Activated naive CD4-positive, alpha-beta T cell treated with anti-CD3 and anti-CD28 coated beads for 36 hours (primary cell): Measurements from ENCODE around the gene EFCAB12. TPM values are rescaled to one million over a fixed set of nuclear protein-coding genes. Genes with fewer than 3 reads are reported as not detected.
A peak's percentile ranks its signal among the peaks of the same experiment; 100 is the strongest.

ENCODE experiments used
- CTCF ChIA-PET: fragments of 350-600 bp; sonication (Branson Sonifier 250); formaldehyde crosslinking; loops from one replicate; lab custom pipeline; 2021; ENCODE audit warnings: antibody characterized with exemption; lab: Charles Lee
- DNase-seq: peaks from one replicate; pipeline ENCODE4 v3.0.0-alpha.2; 2020
- H3K27ac Mint-ChIP-seq: one replicate; pipeline ENCODE4 v1.8.0; 2021; ENCODE audit warnings: mild to moderate bottlenecking, mixed read lengths
- H3K27me3 Mint-ChIP-seq: one replicate; pipeline ENCODE4 v1.8.0; 2021; ENCODE audit warnings: low read depth, mixed read lengths
- H3K36me3 Mint-ChIP-seq: one replicate; pipeline ENCODE4 v1.8.0; 2021; ENCODE audit warnings: low read depth, mixed read lengths
- H3K4me1 Mint-ChIP-seq: one replicate; pipeline ENCODE4 v1.8.0; 2021; ENCODE audit warnings: low read depth, mixed read lengths
- H3K4me3 Mint-ChIP-seq: one replicate; pipeline ENCODE4 v1.8.0; 2021; ENCODE audit warnings: mild to moderate bottlenecking, moderate library complexity, mixed read lengths
- H3K9me3 Mint-ChIP-seq: one replicate; pipeline ENCODE4 v1.8.0; 2021; ENCODE audit warnings: mixed read lengths
- intact Hi-C: fragments of 100-400 bp; cut with micrococcal nuclease; formaldehyde crosslinking; loops from one replicate; pipeline ENCODE4 v1.15.1; 2023
- total RNA-seq, 2 experiments: library from RNA; stranded (reverse); gene quantifications; one replicate each; pipeline ENCODE4 v1.2.3, GENCODE V29; 2021

EFCAB12 gene
- total RNA-seq: under 1 TPM; 0.37 to 0.81 TPM

DNA sequence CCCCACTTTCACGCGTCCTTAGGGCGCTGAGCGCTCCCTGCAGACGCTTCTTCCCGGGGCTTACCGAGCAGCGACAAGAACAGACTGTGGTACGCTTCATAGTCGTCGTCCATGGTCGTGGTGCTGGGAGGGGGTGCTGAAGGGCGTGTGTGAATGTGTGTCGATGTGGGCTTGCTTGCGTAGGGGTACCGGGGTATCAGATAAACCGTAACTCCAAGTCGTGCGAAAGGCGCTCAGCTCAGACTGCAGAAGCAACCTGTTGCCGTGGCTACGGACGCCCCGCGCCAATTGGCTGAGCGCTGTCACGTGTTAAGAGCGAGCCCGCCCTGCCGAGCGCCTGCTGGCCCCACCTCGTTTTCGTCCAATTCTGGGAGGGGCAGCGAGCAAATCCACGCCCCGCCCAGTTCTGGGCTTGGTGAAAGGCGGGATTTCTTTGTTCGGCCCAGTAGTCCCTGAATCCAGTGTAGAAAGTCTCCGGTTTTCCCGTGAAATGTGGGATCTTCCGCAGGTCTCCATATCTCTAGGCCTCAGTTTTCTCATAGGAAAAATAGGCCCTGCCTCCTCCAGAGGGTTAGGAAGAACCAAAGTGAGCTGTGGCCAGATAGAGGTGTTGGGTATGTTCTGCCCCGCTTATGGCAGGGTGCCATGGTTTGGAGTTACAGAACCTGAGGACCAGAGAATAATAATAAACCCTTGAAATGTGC is at the start of gene EFCAB12:
EFCAB12 (minus strand) TSS at position 261 of the 704 bp plus-strand sequence; CDS start at position 113, 148 bp downstream.
- H3K27me3 Mint-ChIP-seq: no peaks in the 10 kb centered on the region
- peaks cover 45% of the 10 kb centered on the region for H3K4me1 Mint-ChIP-seq
- H3K27ac Mint-ChIP-seq: peak within 1 kb of the TSS; percentile 71
- H3K9me3 Mint-ChIP-seq: no peaks in the 10 kb centered on the region
- CTCF ChIA-PET: interaction anchor here (0.9 to 2.2 kb wide), 3 partner anchors 11 to 45 kb away, joined by 3 to 7 read pairs (median 4); partner anchors contain the start of gene MBD4
- peak; percentile 94 for DNase-seq
- H3K4me3 Mint-ChIP-seq: peak within 1 kb of the TSS; percentile 65
- H3K36me3 Mint-ChIP-seq: peaks cover 19% of the 10 kb centered on the region
- intact Hi-C loops: loop anchor here (1.0 to 10.0 kb wide), 3 partner anchors 12 to 314 kb away; partner anchors contain the start of gene IFT122

DNA sequence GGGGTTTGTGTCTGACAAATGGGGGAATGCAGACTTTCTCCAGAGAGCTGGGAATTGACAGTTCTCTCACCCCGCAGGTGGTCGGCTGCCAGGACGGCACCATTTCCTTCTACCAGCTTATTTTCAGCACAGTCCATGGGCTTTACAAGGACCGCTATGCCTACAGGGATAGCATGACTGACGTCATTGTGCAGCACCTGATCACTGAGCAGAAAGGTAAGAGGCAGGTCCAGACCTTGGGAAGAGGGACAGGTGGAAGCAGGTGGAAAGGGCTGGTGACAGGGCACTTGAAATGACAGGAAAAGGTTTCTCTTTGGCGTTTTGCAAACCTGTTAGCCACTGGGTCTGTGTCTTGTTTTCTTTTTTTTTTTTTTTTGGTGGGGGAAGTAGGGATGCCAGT is 48.1 kb upstream of the EFCAB12 start:
- Mint-ChIP-seq H3K4me3 (no peak overlapping the region), H3K27ac (no peak overlapping the region), H3K9me3 (no peaks in the 10 kb centered on the region), H3K4me1 (peaks cover 5% of the 10 kb centered on the region), H3K36me3 (peaks cover 14% of the 10 kb centered on the region), H3K27me3 (no peaks in the 10 kb centered on the region)
- DNase-seq: no peak
- CTCF ChIA-PET: no interaction called here
- intact Hi-C loops: no loop called here

- H3K36me3 Mint-ChIP-seq: peaks cover 12% of the 10 kb centered on the region
- H3K4me1 Mint-ChIP-seq: no peaks in the 10 kb centered on the region
- CTCF ChIA-PET: no interaction called here
- H3K4me3 Mint-ChIP-seq: no peak overlapping the region
- no peaks in the 10 kb centered on the region for H3K27me3 Mint-ChIP-seq
- intact Hi-C loops: no loop called here
- no peaks in the 10 kb centered on the region for H3K9me3 Mint-ChIP-seq
- H3K27ac Mint-ChIP-seq: no peak overlapping the region
- no peak for DNase-seq
These were observed 47.4 kb upstream of the EFCAB12 start for GRCh38 chr3:129475863-129476262.

DNA sequence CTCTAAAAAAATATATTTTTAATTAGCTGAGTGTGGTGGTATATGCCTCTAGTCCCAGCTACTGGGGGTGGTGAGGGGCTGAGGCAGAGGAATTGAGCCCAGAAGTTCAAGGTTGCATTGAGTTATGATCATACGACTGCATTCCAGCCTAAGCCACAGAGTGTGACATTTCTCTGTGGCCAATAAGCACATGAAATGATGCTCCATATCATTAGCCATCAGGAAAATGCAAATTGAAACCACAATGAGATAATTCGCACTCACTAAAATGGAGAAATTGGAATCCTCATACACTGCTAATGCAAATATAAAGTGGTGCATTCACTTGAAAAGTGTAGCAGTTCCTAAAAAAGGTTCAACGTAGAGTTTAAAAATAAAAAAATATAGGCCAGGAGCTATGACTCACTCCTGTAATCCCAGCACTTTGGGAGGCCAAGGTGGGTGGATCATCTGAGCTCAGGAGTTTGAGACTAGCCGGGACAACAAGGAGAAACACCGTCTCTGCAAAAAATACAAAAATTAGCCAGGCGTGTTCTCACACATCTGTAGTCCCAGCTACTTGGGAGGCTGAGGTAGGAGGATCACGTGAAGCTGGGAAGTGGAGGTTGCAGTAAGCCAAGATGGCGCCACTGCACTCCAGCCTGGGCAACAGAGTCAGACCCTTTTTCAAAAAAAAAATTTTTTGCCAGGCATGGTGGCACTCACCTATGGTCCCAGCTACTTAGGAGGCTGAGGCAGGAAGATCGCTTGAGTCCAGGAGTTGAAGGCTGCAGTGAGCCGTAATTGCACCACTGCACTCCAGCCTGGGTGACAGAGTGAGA is 46.8 kb upstream of the EFCAB12 start:
- Mint-ChIP-seq H3K4me3 (no peak overlapping the region), H3K9me3 (no peaks in the 10 kb centered on the region)

GRCh38 chr3:129473769-129474152 is 45.3 kb upstream of the EFCAB12 start:
- no peaks in the 10 kb centered on the region for H3K9me3 Mint-ChIP-seq
- peaks cover 11% of the 10 kb centered on the region for H3K36me3 Mint-ChIP-seq
- no peak overlapping the region for H3K4me3 Mint-ChIP-seq
- intact Hi-C loops: no loop called here
- H3K27ac Mint-ChIP-seq: no peak overlapping the region
- no peak for DNase-seq
- CTCF ChIA-PET: interaction anchor here (2.0 kb wide), 1 partner anchor 17 kb away, joined by 5 read pairs; no protein-coding TSS in a partner anchor
- H3K4me1 Mint-ChIP-seq: peaks cover 8% of the 10 kb centered on the region
- H3K27me3 Mint-ChIP-seq: no peaks in the 10 kb centered on the region

More for the DNA sequence above, 46.8 kb upstream of the EFCAB12 start:
- CTCF ChIA-PET: no interaction called here
- no peak overlapping the region for H3K27ac Mint-ChIP-seq
- no peaks in the 10 kb centered on the region for H3K4me1 Mint-ChIP-seq
- peaks cover 9% of the 10 kb centered on the region for H3K36me3 Mint-ChIP-seq
- H3K27me3 Mint-ChIP-seq: no peaks in the 10 kb centered on the region
- DNase-seq: no peak
- intact Hi-C loops: no loop called here

DNA sequence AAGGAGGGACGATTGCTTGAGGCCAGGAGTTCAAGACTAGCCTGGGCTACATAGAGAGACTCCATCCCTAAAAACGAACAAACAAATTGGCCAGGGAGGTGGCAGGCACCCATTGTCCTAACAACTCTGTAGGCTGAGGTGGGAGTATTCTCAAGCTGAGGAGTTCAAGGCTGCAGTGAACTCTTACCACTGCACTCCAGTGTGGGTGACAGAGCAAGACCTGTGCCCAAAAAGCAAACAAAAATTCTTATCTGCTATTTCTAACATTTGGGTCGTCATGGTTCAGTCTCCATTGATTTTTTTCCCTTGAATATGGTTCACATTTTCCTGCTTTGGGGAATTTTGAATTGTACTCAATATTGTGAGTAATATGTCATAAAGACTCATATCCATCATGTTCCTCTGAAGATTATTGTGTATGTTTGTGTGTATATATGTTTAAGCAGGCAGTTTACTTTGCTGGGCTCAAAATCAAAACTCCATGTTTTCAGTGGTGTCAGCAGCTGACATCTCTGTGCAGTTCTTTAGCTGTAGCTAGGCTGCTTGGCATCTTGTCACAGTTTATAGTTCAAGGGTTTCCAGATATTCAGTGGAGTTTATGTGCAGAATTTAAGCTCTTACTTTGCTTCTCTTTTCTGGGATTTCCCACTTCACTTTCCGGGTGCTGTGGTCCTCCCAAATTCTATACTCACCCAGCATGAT is 44.8 kb upstream of the EFCAB12 start:
- Mint-ChIP-seq H3K36me3 (peaks cover 11% of the 10 kb centered on the region), H3K9me3 (no peaks in the 10 kb centered on the region), H3K4me3 (no peak overlapping the region), H3K27ac (no peak overlapping the region), H3K27me3 (no peaks in the 10 kb centered on the region), H3K4me1 (peaks cover 8% of the 10 kb centered on the region)
- no peak for DNase-seq
- intact Hi-C loops: no loop called here
- CTCF ChIA-PET: interaction anchor here (2.0 kb wide), 1 partner anchor 17 kb away, joined by 5 read pairs; no protein-coding TSS in a partner anchor

- intact Hi-C loops: no loop called here
- Mint-ChIP-seq H3K4me1 (peaks cover 8% of the 10 kb centered on the region), H3K36me3 (peaks cover 6% of the 10 kb centered on the region), H3K27ac (no peak overlapping the region), H3K27me3 (no peaks in the 10 kb centered on the region), H3K4me3 (no peak overlapping the region), H3K9me3 (no peaks in the 10 kb centered on the region)
- CTCF ChIA-PET: interaction anchor here (2.1 kb wide), 1 partner anchor 20 kb away, joined by 8 read pairs; no protein-coding TSS in a partner anchor
- no peak for DNase-seq
These were observed 42.4 kb upstream of the EFCAB12 start for GRCh38 chr3:129470861-129471260.

- CTCF ChIA-PET: interaction anchor here (1.5 to 2.1 kb wide), 3 partner anchors 21 to 86 kb away, joined by 3 to 8 read pairs (median 5); no protein-coding TSS in a partner anchor
- Mint-ChIP-seq H3K27ac (no peak overlapping the region), H3K4me3 (no peak overlapping the region), H3K36me3 (peaks cover 6% of the 10 kb centered on the region), H3K27me3 (no peaks in the 10 kb centered on the region), H3K9me3 (no peaks in the 10 kb centered on the region), H3K4me1 (peaks cover 8% of the 10 kb centered on the region)
- intact Hi-C loops: no loop called here
- DNase-seq: no peak
These were observed 40.6 kb upstream of the EFCAB12 start for GRCh38 chr3:129469026-129469425.

DNA sequence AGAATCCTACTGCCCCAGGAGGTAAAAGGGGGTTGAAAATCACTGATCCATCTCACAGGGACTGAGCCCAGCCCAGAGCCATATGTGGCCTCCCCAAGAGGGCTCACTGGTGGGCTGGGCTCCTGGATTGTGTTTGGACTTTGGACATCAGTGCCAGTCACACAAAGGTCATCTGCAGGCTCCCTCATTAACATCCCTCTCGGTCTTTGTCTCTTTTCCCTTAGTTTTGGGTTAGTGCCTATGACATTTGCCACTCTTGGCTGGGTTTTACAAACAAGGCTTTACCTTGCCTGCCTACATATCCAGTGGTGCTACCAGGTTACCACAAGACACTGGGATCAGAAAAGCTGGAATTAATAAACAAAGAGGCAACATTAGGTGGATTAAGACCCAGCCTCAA is 39.5 kb upstream of the EFCAB12 start:
- Mint-ChIP-seq H3K36me3 (peaks cover 6% of the 10 kb centered on the region), H3K27me3 (no peaks in the 10 kb centered on the region), H3K4me3 (no peak overlapping the region), H3K4me1 (peaks cover 8% of the 10 kb centered on the region), H3K27ac (no peak overlapping the region), H3K9me3 (no peaks in the 10 kb centered on the region)
- CTCF ChIA-PET: interaction anchor here (1.7 kb wide), 1 partner anchor 85 kb away, joined by 3 read pairs; no protein-coding TSS in a partner anchor
- intact Hi-C loops: no loop called here
- DNase-seq: no peak

- intact Hi-C loops: no loop called here
- H3K9me3 Mint-ChIP-seq: no peaks in the 10 kb centered on the region
These were observed 35.3 kb upstream of the EFCAB12 start for GRCh38 chr3:129463716-129464115.

DNA sequence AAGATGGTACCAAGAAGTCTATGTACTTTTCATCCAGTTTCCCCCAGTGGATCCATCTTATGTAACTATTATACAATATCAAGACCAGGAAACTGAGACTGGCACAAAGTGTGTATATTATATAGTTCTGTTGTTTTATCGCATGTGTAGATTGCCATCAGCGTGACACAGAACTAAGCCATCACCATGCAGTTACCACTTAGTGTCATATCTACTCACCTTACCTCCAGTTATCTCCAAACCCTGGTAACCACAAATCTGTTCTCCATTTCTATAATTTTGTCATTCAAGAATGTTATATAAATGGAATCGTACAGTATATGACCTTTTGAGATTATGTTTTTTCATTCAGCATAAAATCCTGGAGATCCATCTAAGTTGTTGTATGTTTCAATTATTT is 34.7 kb upstream of the EFCAB12 start:
- intact Hi-C loops: no loop called here
- Mint-ChIP-seq H3K9me3 (no peaks in the 10 kb centered on the region), H3K4me3 (no peak overlapping the region), H3K4me1 (no peaks in the 10 kb centered on the region), H3K36me3 (peaks cover 11% of the 10 kb centered on the region), H3K27ac (no peak overlapping the region), H3K27me3 (no peaks in the 10 kb centered on the region)
- no peak for DNase-seq
- CTCF ChIA-PET: no interaction called here

More at GRCh38 chr3:129463716-129464115, 35.3 kb upstream of the EFCAB12 start:
- Mint-ChIP-seq H3K4me1 (no peaks in the 10 kb centered on the region), H3K36me3 (peaks cover 7% of the 10 kb centered on the region), H3K27ac (no peak overlapping the region), H3K4me3 (no peak overlapping the region), H3K27me3 (no peaks in the 10 kb centered on the region)
- no peak for DNase-seq
- CTCF ChIA-PET: interaction anchor here (1.0 kb wide), 1 partner anchor 493 kb away, joined by 6 read pairs; no protein-coding TSS in a partner anchor
